SH-SY5Y (cell line): Measurements from ENCODE around the gene RASD1.

Source experiments
- GATA2 ChIP-seq: IDR thresholded peaks from 2 replicates; pipeline ENCODE4 v1.6.1; 2011; ENCODE audit warnings: mild to moderate bottlenecking, low read depth, low read length
- GATA3 ChIP-seq: IDR thresholded peaks from 2 replicates; pipeline ENCODE4 v1.6.1; 2011; ENCODE audit warnings: low read depth, mild to moderate bottlenecking, low read length, moderate library complexity

The RASD1 gene

DNA sequence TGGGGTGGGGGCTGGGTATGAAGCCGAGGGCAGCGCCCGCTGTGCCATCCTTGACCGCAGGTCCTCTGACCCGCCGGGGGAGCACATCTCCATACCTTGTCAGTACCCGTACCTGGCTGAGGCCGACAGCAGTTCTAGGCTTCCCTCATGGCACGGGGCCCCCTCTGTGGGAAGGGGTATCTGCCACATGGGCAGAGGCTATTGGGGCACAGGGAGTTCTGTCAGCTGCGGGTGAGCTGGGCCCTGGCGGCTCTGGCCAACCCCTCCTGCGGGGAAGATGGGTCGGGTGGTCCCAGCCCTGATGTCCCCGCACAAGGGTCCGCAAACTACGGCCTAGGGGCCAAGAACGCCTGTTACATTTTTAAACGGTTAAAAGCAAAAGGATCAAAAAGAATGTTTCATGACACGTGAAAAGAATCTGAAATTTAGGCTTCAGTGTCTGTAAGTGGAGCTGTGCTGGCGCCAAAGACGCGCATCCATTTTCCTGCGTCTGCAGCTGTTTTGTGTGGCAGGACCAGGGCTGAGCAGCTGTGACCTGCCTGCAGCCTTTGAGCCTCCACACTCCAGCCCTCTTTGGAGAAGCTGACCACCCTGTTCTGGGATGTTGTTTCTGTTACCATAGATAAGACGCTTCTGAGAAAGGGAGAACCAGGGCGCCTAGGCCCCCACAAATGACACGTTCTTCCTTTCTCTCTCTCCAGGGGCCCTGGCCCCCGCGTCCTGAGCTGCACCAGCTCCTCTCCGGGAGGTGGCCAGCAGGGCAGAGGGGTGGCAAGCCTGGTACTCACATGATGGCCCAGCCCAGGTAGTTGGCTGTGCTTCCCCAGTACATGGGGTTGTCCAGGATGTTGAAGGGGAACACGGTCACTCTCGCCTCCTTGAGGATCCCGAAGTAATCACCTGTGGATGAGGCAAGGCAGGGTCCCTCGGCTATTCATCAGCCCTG, 12.7 kb upstream of the RASD1 start:
- no peak for TF ChIP-seq GATA2
- no peak for TF ChIP-seq GATA3

DNA sequence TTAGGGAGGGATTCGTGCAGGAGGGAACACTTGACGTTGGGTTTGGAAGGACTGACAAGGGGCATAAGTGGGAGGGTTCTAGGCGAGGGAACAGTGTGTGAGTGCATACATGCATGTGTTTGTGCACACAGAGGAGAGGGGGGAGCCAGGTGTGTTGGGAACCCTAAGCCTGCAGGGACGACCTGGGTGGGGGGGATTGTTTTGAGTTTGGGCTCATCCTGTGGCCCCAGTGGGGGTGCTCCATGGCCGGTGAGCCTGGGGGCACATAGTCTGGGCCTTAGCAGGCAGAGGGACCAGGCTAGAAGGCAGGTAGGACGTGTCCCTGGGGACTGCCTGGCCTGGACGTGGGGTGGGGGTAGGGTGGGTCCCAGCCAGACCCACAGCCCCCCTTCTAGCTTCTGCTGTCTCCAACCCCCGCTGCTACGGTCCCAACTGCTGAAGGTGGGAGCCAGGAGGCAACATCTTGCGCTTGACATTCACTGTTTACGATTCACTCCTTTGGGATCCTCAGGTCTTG, 11.9 kb upstream of the RASD1 start:
- TF ChIP-seq GATA3 (no peak), GATA2 (no peak)

DNA sequence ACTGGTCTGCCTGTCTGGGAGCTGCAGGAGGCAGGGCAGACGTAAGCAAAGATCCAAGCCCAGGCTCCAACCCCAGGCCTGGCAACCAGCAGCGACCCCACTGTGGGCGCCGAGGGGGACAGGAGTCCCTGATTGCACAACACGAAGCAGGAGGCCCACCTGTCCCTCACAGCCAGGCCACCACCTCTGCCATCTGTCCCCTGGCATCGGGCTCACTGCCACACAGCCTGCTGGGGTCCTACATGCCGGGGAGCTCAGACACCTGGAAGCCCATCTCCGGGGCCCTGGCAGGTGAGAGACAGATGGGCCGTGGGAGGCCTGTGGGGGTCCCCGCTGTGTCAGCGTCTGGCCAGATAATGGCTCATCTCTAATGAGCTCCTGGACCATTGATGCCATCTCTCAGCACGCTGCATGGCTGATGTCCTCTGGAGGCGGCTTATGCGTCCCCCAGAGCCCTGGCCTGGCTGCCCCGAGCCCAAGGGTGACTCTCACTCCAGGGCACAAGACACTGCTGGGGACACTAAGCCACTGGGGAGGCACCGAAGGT, 11.3 kb upstream of the RASD1 start:
- TF ChIP-seq GATA2 (no peak), GATA3 (no peak)

DNA sequence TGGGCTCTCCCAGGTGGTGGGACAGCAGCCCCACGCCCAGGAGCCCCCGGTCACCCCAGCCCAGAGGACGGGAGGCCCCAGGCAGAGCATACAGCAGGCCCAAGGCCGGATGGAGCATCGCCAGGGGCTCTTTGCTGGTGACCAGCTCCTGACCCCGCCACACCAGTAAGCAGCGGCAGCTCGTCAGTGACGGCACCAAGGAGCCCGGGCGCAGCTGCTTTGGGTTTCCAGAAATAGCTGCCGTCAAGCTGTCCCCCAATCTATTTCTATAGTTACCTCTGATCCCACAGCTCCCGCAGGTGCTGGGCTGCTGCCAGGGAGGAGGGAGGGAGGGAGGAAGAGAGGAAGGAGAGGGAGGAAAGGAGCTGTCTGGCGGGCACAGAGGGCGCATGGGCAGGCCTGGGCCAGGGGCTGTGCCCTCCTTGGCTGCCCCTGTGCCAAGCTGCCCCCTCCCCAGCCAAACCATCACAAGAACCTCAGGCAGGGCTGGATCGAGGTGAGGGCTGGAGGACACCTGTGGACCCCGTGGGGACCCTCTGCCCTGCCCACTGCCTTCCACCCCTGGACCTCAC, 10.8 kb upstream of the RASD1 start:
- TF ChIP-seq GATA2 = no peak
- no peak for TF ChIP-seq GATA3

DNA sequence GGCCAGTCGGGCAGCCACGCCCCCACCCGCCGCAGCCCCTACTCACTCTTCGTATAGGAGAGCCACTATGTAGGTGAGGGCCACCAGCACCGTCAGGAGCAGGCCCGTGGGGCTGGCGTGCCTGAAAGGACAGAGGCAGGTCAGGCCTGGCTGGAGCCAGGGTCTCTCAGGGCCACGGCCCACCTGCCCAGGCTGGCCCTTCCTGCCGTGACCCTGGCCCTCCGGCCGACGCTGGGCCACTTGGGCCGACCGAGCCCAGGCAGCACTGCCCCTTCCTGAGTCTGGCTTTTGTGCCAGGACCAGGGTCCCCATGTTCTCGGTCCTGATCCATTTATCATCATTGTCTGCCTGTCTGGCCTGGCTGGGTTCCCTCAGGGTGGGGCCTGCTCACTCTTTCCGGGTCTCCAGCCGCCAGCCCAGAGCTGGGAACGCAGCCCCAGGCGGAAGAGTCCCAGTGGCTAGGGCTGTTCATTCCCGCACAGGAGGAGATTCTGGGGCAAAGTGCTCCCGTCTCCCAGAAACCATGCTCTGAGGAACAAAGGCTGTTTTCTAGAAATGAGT, 10.1 kb upstream of the RASD1 start:
- TF ChIP-seq GATA2 (no peak), GATA3 (no peak)

DNA sequence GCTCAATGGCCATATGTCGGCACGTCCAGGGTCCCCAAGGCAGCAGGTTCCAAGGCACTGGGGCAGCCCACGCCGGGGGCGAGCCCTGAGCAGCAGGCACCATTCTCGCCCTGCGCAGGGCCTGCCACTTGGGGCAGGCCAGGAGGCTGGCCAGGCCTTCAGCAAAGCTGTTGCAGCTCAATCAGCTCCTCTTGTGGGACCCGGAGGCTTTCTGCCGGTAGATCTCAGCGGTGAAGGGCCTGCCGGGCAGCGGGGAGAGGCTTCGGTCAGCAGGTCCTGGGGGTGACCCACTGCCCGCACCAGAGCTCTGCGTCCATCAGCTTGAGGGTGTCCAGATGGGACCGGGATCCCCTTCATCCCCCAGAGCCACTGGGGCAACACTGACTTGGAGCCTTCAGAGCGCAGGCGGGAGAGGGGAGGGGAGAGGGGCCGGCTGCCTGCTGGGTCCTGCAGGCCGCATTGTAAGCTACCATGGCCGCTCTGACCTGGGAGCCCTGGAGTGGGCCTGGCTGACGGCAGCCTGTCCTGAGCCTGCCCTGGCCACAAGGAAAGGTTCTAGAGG, 9.5 kb upstream of the RASD1 start:
- no peak for TF ChIP-seq GATA3
- TF ChIP-seq GATA2 = no peak

DNA sequence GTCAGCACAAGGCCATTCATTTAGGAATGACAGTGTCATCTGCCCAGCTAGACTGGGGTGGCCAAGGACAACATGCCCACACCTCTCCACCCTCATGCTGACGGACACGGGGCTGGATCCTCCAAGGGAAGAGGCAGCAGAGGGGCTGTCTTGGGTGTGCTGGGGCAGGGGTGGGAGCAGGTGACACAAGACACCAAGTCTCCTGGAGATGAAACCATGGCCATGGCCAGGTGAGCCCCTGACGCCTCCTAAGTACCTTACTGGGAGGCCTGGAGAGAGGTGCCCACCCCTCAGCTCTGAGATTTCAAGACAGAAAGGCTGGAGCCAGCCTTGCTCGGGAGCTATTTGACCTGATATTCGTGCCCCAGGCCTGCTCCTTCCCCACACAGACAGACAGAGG, 9.0 kb upstream of the RASD1 start:
- TF ChIP-seq GATA3 (no peak), GATA2 (no peak)

DNA sequence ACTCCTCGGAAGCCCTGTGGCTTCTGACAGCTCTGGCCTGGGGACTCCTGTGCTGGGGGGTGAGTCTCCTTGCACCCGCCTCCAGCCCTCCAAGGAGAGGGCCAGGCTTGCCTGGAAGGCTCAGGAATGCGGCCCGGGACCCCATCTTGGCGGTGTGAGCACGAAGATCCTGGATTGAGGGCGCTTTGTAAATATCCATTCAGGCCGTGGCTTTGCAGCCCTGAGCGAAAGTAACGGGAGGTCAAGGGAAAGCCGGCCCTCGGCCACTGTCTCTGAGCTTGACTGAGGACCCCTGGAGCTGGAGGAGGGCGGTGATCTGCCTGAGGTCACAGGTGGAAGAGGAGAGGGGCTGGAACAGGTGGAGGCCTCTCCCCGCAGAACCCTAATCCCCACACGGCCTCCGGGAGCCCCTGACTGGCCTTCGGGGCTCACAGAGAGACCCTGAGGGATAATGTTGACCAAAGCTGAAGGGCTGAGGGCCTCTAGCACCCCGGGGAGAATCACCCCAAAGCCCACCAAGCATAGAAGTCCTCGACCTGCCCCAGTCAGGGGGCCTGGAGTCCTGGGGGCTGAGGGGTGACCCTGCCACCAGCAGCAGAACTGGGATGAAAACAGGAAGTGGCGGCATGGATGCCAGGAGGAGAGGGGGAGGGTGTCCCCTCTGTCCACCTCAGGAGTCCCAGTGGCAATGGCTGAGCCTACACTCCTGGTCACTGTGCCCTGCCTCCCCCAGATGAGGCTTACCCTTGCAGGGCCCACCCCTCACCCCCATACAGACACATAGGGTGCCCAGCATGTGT, 8.3 kb upstream of the RASD1 start:
- TF ChIP-seq GATA3 (no peak), GATA2 (no peak)

DNA sequence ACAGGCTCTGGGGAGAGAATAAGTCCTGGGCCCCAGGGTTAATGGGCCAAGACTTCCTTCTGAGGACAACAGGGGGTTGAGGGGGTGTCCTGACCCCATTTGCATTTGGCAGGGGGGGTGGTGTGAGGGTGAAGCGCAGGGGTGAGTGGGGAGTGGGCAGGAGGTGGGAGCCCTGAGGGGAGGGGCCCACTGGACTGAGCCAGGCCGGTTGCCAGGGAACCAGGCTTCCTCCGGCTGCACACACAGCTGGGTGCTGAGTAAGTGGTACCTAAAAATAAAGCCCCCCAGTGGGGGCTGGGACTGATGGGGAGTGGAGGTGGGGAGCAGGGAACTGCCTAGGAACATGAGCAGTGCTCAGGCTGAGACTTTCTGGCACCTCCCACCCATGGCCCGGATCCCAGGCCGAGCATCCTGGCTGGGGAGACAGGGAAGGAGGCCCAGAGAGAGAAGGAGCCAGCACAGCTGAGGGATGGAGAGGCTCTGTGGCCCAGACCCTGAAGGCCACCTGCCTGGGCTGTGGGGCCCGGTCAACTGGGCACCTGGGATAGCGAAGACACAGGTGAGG, 7.5 kb upstream of the RASD1 start:
- TF ChIP-seq GATA3 (no peak), GATA2 (no peak)

DNA sequence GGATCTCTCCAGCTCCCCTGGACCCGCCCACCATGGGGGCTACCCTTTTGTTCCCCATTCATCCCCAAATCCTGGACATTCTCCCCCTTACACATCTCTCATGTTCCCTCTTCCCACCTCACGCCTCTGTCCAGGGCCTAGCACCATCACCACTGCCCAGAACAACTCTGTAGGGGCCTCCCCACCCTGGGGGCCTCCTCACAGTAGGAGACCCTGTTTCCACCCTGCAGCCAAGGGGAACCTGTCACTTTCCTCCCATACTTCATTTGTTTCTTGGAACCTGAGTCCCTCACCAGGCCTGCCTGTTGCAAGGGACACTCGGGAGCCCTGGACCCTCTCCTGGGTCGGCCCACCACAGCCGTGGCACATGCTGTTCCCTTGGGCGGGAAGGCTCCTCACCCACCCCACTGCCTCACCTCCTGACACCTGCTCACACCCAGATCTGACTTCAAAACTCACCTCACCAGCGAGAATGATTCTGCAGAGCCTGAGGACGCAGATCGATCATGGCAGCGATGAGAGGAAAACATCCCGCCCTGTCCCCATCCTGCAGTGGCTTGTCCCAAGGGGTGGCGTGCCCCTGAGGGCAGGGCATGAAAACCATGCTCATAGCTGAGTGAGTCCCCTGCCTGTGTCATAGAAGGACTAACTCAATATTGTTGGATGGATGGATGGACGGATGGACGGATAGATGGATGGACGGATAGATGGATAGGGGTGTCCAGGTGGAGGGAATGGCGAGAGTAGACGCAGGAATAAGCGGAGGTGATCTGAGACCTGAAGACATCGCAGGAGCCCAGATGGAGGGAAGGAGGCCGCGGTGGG, 6.8 kb upstream of the RASD1 start:
- TF ChIP-seq GATA3 (no peak), GATA2 (no peak)

DNA sequence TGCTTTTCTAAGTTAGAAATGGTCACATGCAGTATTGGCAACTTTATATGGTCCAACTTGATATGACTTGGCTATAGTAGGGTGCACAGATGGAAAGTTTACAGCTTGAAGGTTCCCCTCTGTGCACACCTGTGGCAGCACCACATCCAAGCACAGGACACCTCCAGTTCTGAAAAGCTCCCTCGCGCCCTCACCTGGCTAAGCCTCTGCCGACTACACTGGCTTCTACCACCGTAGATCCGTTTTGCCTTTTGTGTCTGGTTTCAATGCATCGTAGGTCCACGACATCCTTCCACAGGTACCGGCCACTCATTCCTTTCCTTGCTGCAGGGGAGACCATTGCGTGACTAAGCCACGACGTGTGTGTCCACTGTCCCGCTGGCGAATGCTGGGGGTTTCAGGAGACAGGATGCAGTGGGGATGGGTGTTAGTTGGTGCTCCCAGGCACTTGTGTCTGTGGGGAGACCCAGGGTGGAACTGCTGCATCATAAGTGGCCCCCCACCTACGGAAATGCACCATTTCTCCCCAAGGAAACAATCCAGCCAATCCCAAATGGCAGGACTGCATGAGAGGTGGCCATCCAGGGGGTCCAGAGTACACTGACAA, 4.9 kb upstream of the RASD1 start:
- TF ChIP-seq GATA3 (no peak), GATA2 (no peak)
